HG03571 (cell line): ENCODE results near the gene CGA.
"Not testable (repeated sequence)": the region's sequence is repeated elsewhere in the genome, so short reads cannot be mapped to it uniquely, and the experiment has no call there.

Experiments
- ATAC-seq: cut with Tn5 transposase; IDR thresholded peaks from one replicate; pipeline ENCODE4 v1.9.1; 2021; ENCODE audit not compliant: unreplicated experiment

CGA gene

DNA sequence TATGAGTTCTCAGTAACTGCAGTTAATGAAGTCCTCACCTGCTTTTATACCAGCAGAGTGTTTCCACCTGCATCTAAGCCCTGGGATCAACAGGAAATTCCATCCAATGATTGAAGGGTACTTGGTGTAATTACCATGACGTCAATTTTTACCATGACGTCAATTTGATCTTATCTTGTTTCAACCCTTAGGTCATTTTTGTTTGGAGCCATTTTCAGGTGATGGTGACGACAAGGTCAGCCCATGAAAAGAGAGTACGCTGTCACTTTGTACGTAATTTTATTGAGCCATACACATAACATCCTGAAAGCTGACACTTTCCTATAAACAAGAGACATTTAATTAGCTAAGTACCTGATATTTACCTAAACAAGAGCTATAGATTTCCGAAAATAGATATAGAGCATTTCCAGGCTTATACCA is at the start of gene CGA:
CGA (minus strand) TSS at position 20 of the 423 bp plus-strand sequence. CDS start 6,906 bp downstream, outside the sequence.
- ATAC-seq = no peak

DNA sequence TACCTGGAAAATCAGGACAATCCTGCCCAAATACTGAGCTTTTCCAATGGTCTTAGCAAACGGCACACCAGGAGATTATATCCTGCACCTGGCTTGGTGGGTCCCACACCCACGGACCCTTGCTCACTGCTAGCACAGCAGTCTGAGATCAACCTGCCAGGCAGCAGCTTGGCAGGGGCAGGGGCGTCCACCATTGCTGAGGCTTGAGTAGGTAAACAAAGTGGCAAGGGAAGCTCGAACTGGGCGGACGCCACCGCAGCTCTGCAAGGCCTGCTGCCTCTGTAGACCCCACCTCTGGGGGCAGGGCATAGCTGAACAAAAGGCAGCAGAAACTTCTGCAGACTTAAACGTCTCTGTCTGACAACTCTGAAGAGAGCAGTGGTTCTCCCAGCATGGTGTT is 45.0 kb upstream of the CGA start:
- ATAC-seq = not testable (repeated sequence)

DNA sequence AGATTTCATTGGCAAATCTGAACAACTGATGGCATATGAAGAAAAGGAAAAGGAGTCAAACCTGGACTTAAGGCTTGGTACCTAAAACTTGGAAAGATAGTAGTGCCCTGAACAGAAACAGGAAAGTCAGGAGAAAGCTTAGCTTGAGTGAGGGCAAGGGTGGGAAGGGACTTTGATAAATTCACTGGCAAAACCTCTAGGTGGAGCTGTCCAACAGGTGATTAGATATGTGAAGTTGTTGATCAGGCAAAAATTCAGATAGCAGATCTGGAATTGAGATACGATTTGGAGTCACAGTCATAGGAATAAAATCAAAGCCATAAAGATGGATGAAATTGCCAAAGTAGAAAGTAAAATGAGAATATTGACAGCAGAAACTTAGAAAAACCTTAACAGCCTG is 44.3 kb upstream of the CGA start:
- no peak for ATAC-seq

DNA sequence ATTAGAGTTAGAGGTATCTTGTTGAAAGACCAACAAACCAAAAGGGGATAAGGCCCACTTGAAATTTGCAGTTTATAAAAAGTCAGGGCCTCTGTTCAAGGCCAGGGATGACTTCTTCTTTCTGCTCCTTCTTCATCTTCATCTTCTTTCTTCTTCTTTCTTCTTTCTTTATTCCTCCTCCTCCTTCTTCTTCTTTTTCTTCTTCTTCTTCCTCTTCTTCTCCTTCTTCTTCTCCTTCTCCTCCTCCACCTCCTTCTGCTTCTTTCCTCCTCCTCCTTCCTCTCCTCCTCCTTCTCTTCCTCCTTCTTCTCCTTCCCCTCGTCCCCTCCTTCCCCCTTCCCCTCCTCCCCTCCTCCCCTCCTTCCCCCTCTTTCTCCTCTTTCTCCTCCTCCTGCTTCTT is 42.1 kb upstream of the CGA start:
- ATAC-seq = no peak

DNA sequence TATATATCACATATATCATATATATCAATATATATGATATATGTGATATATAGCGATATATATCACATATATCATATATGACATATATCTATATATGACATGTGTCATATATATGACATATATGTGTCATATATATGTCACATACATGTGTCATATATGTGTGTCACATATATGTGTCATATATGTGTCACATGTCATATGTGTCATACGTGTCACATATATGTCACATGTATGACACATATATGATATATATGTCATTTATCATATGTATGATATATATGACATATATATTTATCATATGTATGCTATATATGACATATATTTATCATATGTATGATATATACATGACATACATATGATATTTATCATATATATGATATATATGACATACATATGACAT is 32.8 kb upstream of the CGA start:
- ATAC-seq = no peak

DNA sequence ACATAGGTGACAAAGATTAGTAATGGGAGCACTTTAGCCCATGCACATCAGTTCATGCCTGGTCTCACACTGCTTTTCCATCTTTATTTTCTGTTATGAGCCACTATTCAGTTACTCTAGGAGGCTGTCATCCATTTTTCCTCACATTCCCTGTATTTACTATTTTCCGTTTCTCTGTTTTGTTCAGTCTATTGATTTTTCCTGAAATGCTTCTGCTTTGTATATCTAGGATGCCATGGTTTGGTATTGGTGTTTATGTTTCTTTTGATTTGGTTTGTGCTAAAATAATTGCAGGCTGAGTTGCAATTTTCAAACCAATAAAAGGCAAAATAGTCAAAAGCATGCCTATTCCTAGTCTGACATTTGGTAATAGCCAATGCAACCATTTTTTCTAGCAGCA is 31.6 kb upstream of the CGA start:
- no peak for ATAC-seq

DNA sequence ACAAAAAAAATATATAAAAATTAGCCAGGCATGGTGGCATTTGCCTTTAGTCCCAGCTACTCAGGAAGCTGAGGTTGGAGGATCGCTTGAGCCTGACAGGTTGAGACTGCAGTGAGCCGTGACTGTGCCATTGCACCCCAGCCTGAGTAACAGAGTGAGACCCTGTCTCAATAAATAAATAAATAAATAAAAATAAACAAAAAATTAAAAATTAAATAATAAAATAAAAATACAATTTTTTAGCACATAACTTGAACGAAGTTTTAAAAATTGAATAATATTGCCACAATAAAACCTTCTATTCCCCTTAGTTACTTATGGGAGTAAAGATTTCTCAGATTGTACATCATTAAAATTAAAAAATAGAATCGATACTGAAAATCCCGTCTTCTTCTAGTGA is 29.2 kb upstream of the CGA start:
- ATAC-seq = no peak

DNA sequence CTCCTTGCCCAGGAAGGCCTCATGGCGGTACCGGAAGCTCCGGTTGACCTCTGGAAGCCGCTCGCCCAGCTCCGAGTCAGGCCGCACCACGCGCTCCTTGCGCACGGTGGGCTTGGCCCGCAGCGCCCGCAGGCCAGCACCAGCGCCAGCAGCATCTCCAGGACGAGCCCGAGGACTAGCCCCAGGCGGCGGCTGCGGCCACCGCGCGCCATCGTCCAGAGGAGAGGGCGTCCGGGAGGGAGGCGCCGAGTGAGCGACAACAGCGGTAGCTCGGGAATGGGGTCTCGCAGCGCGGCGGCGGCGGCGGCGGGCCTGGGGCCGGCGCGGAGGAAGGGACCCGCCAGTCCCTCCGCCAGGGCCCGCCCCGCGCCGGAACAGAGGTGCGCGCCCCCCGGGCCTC is 27.6 kb upstream of the CGA start:
- ATAC-seq = no peak

DNA sequence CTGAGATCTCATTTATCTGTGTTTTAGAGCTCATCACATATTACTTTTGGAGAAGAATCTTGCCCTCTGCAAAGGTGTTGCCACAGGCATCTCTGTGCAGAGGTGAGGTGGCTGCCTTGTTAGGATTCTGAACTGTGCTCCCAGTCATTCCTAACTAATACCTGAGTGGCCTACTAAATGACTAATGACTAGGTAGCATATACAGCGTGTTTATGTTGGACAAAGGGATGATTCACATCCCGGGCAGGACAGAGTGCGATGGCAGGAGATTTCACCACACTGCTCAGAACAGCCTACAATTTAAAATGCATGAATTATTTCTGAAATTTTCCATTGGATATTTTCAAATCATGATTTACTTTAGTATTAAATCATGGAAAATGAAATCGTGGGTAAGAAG is 23.1 kb upstream of the CGA start:
- ATAC-seq = no peak

DNA sequence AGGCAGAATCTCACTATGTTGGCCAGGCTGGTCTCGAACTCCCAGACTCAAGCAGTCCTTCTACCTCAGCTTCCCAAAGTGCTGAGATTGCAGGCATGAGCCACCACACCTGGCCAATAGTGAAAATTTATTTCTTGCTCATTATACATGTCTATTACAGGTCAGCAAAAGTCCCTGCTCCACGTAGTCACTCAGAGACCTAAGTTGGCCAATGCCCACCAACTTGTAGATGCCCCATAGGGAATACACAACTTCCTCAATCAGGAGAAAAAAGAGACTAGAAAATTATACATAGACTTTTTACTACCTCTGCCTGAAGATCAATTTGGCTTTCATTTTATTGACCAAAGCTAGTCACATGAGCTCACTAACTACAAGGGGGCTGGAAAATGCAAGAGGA is 22.0 kb upstream of the CGA start:
- ATAC-seq = no peak

DNA sequence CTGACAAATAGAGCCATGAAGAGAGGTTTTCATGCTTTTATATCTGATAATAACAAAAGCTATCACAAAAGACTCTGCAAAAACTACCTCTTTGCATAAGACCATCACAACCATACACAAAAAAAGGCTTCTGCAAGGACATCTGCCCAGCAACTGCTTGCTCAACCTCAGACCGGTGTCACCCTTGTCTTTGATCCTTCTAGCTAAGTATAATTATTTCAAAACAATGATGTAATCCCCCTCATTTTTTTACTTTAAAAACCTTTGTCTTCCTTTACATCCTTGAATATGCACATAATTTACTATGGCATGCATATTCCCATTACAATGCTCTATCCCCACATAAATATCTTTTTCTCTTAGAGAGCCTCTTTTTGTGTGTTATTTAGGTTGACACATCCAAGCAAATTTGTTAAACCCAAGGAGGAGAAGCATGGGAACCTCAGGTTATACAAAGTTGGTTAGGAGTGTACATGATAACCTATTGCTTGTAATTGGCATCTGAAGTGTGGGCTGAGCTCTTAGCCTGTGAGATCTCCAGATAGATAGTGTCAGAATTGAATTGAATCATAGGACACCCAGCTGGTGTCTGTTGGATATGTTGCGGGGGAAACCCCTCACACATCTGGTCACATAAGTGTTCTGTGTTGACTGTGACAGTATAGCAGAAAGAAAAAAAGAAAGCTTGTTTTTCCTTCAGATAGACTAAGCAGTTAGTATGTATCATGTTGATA is 20.7 kb upstream of the CGA start:
- ATAC-seq = no peak

DNA sequence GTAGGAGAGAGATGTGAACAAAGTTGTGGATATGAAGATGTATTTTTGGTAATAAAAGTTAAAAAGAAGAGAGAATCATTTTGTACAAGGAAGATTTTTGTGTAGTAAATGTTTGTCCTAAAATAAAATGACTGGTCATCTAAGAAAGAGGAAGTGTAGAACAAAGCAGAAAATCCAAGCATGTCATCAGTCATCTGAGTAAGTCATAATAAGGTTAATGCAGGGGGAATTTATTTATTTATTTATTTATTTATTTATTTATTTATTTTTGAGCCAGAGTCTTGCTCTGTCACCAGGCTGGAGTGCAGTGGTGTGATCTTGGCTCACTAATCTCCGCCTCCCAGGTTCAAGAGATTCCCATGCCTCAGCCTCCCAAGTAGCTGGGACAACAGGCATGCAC is 15.7 kb upstream of the CGA start:
- no peak for ATAC-seq

DNA sequence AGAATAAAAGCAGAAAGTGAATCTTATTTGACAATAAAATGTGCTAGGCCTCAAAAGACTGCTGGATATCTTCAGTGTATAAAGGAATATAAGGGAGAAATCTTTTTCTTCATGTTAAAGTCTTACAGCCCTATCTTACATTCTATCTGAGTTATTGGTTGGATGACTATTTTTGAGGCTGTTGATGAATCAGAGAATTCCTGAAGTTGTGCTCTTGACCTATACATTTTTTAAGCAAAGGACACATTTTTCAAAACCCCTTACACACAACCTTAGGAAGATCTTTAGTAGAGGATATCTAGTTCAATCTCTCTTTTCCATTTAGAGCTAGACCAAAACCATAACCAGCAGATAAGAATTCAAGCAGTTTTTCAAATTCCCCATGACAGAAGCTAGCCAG is 10.9 kb upstream of the CGA start:
- no peak for ATAC-seq

DNA sequence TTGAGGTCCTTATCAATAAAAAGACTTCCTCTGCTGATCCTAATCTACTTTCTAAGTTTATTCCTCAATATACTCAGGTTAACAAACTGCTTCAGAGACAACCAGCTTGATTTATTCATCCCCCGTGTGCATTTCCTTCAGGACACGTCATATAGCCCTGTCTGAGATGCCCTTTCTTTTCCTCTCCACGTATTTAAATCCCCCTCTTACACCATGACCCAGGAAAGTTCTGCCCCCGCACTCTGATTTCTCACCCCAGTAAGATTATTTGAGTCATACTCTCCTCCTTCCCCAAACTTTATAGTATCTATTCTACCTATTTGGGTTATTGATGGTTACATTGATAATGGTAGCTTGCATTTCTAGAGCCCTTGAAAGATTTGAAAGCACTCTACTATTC is 9.8 kb upstream of the CGA start:
- ATAC-seq = no peak

DNA sequence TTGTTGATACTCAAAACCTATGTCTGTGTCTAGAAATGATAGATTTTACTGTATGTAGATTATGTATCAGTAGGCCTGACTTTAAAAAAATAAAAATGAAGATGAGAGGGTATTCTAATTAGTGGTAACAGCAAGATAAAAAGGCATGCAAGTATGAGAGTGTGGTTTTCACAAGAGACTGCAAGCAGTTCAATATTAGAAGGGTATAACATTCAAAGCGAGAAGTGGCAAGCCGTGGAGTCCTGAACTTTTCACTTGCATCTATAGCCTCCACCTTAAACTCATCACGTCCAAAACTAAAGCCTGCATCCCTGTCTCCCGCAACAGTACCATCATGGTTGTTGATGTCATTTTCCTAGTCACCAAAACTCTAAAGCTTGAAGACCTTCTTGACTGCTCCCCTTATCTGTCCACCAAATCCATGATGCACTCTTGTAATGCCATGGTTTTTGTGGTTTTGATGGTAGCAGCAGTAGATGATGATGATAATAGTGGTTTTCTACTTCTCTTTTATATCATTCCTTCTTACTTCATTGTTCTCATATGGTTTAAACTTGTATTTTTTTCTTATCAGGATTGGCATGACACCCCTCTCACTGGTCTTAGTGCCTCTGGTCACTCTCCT is 9.2 kb upstream of the CGA start:
- no peak for ATAC-seq

DNA sequence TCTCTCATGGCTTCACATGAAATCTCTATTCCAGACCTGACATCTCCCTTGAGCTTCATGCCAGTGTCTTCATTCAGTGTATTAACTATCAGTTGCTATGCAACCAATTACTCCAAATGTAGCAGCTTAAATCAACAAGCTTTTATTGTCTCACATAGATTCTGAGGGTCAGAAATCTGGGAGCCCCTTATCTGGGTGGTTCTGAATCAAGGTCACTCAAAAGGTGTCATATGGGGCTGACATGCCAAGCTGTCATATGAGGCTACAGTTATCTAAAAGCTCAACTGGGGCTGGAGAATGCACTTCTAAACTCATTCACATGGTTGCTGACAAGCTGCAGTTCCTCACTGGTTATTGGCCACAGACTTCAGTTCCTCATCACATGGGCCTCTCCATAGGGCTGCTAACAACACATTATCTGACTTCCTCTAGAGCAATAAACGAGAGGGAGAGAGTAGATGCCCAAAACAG is 7.3 kb upstream of the CGA start:
- no peak for ATAC-seq

DNA sequence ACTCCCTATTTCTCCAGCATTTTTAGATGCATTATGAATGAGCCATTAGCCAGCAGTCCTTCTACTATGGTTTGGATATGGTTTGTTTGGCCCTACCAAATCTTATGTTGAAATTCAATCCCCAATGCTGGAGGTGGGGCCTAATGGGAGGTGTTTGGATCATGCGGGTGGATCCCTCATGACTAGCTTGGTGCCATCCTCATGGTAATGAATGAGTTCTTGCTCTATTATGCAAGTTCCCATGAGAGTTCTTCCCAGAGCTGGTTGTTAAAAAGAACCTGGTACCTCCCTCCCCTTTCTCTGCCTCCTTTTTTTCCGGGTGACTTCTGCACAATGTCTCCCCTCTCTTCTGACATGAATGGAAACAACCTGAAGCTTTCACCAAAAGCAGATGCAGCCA is 6.2 kb upstream of the CGA start:
- no peak for ATAC-seq

DNA sequence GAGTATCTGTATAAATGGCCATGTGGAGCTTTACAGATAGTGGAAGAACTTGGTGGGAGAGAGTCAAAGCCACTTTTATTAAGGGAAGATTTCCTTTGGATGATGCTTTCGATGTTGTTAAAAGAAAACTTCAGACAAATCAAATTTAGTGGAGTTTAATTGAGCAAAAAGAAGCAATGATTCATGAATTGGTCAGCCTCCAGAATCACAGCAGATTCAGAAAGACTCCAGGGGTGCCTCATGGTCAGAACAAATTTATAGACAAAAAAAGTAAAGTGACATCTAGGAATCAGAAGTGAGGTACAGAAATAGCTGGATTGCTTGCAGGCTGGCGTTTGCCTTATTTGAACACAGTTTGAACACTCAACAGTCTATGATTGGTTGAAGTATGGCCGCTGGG is 5.3 kb upstream of the CGA start:
- ATAC-seq = no peak

DNA sequence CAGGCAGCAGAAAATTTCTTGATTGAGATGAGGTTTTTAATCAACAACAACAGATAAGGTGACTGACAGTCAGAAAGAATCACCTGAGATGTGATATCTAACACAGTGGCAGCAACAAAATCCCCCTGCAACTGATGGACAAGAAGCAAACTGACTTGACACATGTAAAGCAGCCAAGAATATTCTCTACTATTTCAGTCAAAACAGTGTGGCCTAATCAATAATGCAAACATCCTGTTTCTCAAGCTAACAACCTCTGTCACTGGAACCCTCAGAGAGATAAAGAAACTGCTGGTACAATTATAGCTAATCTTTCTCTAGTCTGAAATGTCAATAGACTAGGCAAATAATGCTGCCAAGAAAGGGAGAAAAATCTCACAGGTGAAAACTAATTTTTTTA is 4.6 kb upstream of the CGA start:
- ATAC-seq = peak; percentile 76

DNA sequence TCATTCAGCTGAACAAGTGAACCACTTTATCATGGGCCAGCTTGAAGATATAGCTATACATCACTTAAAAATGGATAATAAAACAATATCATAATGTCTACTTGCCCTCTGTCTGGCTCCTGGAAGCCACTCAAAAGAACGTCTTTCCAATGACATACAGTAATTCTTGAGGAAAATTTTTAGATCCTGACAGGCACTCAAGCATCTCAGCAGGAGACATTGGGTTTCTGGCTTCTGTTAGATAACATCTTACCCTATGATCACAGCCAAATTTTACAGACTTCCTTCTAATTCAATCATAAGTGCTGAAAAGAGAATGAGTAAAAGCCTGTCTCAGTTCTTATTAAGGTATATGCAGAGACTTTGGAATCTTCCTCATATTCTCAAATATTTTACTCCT is 330 bp downstream of the CGA start:
- ATAC-seq = no peak

DNA sequence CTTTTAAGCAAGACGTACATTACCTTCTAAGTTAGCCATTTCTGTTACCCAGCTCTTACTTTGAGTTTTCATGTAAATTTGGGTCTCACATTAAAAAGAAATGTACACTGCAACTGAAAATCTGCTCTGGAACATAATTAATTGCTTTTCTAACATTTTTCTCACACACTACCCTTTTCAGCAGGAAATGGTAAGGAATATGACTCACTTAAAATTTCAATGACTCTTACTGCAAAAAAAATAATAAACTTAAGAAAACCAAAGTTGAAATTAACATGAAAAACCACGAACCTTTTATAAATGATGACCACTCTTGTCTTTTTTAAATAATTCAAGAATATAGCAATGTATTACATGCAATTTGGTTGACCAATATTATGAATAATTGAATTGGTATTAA is 1.3 kb downstream of the CGA start:
- ATAC-seq = no peak

DNA sequence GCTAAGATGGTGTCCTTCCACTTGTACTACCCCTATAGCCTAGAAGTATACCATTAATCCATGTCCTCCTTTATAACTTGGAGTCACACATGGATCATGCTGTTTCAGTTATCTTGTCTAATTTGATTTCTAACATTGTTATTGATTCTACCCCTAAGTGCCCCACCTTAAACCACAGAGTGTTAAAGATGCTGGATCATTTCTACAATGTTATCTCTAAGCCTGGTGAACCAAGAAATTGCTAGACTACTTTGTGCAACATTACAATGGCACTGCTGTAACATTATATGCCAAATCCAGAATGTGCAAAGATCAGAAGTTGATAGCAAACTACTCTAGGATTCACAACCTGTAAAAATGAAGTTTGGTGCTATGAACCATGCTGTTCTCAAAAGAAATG is 1.7 kb downstream of the CGA start:
- ATAC-seq = no peak

DNA sequence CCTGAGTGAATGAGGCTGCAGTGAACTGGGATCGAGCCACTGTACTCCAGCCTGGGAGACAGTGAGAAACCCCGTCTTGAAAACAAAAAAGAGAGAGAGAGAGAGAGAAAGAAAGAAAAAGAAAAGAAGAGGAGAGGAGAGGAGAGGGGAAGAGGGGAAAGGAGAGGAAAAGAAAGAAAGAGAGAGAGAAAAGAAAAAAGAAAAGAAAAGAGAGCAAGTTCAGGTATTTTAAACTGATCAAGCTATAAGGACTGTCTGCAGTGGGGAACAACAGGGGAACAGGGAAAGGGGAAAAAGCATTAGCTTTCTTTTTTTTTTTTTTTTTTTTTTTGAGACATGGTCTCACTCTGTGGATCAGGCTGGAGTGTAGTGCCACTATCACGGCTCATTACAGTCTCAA is 2.5 kb downstream of the CGA start:
- ATAC-seq = no peak
